Measurements from ENCODE around the gene ZBTB17.

Gene ZBTB17

DNA sequence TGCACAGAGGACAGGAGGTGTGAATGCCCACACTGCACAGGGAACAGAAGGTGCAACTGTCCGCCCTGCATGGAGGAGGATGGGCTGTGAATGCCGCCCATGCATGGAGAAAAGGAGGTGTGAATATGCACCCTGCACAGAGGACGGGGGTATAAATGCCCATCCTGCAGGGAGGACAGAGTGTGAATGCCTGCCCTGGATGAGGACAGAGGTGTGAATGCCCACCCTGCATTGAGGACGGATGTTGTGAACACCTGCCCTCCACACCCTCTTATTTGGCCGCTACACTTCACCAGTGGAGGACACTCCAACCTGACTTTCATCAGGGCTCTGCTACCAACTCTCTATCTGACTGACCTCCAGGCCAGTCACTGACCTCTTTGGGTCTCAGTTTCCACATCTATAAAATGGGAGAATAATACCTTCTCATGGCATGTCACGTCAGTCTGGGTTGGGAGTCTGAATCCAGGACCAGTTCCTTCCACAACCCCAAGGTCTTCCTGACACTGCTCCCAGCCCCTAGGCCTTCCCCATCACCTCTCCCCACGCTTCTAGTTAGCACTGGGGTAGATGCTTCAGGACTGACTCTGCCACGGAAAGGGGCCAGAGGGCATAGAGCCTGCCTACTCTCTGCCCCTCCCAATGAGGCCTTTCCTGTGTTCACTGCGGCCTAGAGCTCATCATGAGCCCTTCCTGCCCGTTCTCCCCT, 28.4 kb downstream of the ZBTB17 start:
- no peak for DNase-seq (ENCODE audit: low read depth in 2 of 2)

DNA sequence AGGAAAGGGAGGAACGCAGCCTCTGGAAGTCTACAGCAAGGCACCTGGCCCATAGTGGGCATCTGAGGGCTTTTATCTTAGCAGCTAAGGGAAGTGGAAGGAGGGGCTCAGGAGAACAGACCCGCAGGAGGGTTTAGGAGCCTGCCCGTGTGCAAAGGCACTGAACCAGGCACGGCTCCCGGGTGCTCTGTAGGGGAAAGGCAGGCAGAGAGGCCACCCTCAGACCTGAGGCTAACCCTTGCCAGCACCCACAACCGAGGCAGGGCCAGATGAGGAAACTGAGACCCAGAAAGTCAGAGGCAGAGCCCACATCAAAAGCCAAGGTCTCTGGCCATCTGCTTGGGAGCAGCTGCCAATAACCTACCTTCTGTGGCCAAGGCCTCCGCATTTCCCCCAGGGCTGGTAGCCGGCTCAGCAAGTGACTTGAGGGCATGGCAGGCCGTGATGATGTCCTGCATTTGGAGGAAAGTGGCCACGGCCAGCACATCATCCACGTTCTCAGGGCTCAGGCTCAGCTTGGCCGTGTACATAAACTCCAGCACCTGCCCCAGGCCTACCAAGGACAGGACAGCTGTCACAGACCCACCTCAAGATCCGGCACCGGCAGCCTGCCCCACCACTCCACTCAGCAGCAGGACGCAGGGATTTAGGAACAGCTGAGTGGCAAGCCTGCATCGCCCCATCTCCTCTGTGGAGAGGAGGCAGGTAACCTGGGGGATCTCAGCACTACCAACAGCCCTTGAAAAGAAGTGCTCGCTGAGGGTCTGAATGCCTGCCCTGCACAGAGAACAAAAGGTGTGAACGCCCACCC, 29.1 kb downstream of the ZBTB17 start:
- no peak for DNase-seq (ENCODE audit: low read depth in 2 of 2)

DNA sequence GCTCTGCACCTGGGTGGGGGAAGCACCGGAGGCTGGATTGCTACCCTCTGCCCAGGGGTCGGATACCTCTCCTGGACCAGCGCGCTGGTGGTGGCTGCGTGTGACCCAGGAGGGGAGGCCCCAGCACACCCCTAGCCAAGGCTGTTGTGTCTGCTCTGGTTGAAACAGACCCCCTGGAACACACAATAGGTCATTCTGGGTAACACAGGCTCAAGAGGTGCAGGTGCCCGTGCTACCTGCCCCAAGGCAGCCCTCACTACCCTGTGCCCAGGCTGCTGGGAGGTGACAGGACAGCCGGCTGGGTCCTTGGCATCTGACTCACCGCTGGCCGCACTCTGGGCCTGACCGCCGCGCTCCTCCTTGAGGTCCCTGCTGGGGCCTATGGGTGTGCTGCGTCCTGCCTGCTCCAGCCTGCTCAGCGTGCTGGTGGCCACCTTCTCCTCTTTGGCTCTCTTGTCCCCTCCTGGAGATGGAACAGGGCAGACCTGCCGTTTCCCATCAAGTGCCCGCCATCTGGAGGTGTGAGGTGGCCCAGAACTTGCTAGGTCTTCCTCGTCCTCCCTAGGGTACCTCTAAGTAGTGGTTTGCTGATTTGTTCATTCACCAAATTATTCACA, 30.0 kb downstream of the ZBTB17 start:
- no peak for DNase-seq (ENCODE audit: low read depth in 2 of 2)

DNA sequence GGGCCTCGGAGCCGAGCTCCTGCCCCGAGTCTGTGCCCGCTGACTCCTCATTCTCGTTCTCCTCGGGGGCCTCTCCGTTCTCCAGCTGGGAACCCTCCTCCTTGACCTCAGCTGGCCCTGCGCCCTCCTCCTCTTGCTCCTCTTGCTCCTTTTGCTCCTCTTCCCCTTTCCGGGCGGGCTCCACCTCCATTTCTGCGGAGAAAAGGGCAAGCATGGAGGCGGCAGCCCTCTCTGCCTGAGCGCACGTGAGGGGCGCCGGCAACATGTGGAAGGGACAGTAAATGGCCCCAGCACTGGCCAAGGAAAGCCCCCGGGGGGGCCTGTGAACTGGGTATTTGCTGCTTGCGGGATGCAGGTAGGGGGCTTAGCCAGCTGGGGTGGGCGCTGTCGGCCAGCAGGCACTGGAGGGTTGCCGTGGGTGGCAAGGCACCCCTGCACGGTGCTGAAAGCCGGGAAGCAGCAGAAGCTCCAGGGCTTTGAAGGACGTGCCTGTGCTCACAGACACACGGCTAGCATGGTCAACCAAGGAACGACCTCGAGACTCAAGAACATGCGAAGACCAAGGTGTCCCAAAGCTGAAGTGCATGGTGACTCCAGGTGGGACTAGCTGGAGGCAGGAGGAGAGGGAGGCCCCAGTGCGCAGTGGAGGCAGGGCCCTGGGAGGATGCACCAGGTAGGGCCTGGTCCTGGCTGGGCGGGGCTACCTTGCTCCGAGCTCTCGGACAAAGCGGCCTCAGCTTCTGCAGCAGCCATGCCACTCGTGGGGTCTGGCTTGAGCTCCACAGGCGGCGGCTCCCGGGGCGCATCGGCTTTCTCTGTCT, 30.7 kb downstream of the ZBTB17 start:
- DNase-seq (ENCODE audit: low read depth in 2 of 2): no peak

DNA sequence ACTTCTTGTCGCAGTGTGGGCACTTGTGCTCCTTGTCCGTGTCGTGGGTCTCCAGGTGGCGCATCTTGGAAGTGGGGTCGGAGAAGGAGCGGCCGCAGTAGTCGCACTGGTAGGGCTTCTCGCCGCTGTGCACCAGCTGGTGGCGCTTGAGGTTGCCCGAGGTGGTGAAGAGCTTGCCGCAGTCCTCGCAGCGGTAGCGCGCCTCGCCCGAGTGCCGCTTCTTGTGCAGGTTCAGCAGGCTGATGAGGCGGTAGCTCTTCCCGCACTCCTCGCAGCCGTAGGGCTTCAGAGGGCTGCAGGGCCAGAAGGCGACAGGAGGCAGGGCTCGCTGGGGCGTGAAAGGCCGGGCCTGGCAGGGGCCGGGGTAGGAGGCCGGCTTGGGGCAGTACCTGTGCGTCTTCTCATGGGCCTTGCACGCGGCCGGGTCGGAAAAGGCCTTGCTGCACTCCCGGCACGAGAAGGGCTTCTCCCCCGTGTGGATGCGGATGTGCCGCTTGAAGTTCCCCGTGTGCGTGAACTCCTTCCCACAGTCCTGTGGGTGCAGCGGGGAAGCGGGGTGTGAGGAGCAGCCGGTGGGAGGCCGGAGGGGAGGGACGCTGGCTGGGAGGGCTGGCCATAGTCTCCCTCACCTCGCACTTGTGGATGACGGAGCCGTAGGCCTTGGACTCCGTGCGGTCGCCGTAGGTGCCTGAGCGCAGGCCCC, 31.4 kb downstream of the ZBTB17 start:
- DNase-seq (ENCODE audit: low read depth in 2 of 2): no peak

DNA sequence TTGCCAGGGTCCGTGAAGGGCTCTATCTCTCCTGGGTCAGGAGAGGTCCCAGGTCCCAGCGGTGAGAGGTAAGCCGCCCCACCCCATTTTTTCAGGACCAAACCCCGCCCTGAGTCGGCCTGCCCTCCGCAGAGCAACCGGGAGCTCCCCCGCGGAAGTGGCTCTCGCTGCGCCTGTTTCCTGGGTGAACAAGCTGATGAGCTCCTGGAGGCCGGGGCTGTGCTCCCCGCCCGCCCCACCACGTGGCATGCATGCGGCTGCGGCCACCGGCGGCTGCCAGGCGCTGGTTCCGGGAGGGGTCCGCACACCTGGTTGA, 32.0 kb downstream of the ZBTB17 start:
- DNase-seq (ENCODE audit: low read depth in 2 of 2): no peak

DNA sequence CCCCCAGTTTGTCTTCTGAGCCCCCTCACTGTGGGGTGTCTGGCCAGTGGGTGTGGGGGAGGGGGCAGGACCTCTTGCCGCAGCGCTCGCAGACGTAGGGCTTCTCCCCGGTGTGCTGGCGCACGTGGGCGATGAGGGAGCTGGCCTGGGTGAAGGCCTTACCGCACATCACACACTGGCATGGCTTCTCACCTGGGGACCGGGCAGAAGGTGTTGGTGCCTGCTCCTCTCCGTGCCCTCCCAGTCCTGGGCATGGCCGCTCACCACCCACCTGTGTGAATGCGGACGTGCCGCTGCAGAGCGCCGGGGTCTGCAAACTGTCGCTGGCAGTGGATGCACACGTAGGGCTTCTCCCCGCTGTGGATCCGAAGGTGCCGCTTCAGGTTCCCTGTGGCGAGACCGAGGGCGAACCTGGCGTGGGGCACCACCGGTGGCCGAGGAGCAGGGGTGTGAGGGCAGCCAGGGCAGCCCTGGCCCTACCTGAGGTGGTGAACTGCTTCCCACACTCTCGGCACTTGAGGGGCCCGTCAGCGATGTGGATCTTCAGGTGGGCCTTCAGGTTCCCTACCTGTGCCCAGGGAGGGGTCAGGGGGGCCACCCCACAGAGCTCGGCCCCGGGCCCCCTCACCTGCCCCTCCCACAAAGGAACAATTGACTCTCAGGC, 32.4 kb downstream of the ZBTB17 start:
- no peak for DNase-seq (ENCODE audit: low read depth in 2 of 2)

DNA sequence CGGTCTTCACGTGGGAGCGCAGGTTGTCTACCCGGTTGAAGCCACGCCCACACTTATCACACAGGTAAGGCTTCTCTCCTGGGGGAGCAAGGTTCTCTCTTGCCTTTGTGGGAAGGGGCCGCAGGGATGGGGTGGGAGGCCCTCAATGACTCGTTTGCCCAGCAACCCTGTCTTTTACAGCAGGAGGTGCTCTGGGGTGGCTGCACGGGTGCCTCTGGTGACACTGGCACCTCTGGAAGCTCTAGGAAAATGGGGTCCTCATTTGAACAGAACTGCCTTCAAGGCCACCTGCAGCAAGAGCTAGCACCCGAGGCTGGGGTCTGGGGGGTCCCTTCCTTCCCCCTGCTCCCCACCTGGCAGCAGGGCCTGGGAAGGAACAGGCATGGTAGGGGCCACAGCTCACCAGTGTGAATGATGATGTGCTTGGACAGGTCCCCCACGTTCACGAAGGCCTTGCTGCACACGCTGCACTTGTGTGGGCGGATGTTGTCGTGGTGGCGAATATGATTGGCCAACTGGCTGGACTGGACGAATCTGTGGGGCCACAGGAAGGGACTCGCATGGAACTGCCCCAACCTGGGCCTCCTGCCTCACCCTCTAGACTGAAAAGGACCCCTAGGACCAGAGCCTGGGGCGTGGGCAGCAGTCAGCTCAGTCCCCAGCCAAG, 33.1 kb downstream of the ZBTB17 start:
- DNase-seq (ENCODE audit: low read depth in 2 of 2): no peak

DNA sequence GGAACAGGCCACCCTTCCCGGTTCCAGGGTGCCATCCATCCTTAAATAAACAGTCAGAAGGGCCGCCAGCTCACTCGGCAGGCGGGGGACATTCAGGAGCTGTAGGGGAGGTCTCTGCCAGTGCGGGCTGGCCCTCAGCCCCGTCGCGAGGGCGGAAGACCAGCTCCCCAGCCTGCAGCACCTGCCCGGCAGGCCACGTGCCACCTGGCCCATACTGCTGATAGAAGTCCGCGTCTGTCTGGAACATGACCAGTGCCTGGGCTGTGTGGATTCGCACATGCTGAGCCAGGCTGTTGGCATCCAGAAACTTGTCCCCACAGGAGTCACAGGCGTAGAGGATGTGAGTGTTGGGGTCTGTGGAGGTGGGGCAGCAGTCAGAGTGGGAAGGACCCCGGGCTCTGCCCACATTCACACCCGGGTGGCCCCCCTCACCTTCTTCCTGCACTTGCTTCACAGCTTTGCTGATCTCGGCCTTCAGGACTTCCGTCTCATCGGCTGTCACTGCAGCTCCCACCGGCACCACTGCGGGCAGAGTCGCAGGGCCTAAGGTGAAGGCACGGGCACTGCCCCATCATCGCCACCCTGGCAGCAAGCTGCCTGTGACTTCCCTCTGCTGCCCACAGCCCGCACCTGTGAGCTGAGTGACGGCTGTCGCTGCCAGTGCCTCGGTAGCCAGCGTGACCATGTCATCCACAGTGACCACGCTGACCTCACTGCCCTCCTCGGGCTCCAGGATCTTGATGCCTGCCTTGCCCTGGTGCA, 33.8 kb downstream of the ZBTB17 start:
- DNase-seq (ENCODE audit: low read depth in 2 of 2): no peak

DNA sequence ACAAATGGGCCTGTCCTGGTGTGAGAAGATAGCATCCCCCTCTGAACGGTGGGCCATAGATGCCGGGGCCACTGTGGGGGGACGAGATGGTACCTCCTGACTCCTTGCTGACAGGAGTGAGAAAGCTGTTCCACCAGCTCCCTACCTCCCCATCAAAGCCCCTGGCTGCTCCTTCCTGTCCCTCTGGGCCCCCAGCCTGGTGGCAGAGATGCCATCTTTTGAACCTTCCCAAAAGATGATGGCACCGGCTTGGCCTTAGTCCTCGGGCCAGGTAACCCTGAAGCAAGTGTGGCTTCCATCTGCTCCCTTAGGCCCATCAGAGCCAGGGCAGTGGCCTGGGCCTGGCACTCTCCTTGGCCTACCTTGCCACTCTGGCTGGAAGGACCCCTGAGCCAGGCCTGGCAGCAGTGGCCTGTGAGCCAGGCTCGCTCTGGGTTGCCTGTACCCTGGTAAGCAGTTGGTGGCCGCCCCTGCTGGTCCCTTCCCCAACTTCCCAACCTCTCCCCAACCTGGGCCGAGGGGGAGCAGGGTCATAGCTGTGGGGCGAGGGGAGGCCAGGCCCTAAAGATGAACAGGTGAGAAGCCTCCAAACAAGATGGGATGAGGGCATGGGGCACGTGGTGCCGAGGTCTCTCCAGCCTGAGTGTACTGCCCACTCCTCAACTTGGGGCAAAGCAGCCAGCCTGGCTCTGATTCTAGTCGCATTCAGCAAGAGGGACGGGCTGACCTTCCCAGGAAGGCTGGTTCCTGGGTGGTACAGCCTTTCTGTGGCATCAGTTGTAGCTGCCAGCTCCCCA, 34.7 kb downstream of the ZBTB17 start:
- no peak for DNase-seq (ENCODE audit: low read depth in 2 of 2)

DNA sequence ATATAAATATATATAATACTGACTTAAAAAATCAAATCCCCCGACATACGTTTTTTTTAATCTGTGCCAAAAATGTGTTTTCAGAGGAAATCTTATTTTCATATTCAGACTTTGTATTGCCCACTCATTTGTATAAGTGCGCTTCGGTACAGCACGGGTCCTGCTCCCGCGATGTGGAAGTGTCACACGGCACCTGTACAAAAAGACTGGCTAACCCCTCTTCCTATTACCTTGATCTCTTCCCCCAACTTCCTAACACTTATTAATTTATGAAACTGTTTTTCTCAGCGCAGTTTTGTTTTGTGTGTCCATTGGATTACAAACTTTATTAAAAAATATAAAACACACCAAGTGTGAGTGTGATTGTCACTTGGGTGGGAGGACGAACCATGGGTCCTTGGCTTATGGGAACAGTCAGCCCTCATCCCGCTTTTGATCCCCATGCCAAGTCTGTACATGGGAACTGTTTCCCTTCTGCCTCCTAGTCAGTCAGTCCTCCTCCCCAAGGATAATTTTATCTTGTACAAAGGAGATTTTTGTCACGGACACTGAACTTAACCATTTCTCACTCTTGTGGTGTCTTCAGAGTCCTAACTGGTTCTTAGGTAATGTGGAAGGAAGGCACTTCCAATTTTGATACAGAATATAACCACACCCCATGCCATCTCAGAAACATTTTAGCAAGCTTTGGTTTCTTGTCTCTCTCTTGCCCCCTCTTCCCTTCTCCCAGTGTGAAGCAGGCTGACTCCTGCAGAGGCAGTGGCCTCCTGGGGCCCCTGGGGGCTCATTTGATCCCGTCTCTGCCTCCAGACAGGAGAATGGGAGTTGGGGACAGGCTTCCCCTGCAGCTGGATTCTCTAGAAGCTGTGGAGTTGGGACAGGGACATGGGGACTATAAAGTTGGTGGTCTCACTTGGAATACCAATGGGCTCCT, 35.5 kb downstream of the ZBTB17 start:
- no peak for DNase-seq (ENCODE audit: low read depth in 2 of 2)

DNA sequence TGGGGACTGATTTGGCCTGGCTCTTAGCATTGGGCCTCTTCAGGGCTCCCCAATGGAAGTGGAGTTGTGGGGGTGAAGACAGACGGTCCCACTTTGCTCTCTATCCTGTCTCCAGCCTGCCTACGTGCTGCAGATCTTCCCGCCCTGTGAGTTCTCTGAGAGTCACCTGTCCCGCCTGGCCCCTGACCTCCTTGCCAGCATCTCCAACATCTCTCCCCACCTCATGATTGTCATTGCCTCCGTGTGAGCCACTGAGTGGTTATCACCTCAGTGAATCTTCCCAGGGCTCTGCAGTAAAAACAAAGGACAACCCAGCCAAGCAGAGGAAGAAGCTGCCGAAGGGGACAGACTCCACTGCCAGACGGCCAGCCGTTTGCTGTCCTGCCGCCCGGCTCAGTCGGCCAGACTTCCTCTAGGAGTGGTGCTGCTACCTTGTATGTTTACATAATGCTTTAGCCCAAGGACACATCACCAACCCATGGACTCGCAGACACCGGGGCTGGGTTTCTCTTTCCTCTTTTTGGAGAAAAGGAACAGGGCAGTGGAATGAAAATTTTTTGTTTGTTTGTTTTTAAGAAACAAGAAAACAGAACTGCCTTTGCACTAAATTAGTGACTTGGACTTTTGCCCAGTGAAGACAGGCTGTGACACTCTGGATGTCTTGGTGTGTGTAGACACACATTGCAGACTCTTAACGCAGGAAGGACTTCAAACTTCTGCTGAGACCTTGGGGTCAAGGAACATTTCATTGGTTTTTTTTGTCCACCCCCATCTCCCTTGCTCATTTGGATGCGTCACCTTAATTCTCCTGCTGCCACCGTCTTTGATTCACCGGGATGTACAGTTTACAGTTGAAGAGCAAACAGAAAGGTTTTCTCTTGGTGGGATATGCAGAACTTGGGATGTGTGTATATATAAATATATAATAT, 36.5 kb downstream of the ZBTB17 start:
- DNase-seq (ENCODE audit: low read depth in 2 of 2): no peak

DNA sequence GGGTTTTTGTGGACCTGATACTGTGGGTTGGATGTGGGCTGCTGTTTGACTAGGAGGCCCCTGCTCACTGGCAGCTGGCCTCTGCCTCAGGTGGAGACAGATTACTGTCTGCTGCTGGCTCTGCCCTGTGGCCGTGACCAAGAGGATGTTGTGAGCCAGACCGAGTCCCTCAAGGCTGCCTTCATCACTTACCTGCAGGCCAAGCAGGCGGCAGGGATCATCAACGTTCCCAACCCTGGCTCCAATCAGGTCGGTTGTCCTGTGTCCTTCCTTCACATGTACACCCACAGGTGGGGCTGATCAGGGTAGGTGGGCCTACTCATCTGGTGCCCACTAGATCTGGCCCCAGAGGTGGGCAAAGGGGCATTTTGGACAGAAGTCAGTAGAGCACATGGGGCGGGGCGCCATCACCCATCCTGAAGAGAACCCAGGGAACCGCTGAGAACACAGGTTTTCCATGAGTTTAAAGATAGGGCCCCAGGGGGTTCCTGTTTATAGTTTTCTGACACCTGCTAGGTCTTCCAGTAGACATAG, 37.2 kb downstream of the ZBTB17 start:
- DNase-seq (ENCODE audit: low read depth in 2 of 2): no peak

DNA sequence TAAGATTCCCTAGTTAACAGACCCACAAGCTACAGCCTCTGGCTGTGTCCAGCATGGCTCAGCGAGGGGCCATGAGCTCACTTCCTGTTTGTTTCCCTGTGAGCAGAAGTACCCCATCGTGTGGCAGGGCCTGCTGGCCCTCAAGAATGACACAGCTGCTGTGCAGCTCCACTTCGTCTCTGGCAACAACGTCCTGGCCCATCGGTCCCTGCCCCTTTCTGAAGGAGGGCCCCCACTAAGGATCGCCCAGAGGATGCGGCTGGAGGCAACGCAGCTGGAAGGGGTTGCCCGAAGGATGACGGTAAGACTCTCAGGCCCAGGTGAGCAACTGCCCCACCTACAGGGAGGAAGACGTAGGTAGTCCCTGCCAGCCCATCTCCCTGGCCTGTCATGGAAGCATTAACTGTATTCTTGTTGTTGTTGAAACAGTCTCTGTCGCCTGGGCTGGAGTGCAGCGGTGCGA, 38.2 kb downstream of the ZBTB17 start:
- no peak for DNase-seq (ENCODE audit: low read depth in 2 of 2)

DNA sequence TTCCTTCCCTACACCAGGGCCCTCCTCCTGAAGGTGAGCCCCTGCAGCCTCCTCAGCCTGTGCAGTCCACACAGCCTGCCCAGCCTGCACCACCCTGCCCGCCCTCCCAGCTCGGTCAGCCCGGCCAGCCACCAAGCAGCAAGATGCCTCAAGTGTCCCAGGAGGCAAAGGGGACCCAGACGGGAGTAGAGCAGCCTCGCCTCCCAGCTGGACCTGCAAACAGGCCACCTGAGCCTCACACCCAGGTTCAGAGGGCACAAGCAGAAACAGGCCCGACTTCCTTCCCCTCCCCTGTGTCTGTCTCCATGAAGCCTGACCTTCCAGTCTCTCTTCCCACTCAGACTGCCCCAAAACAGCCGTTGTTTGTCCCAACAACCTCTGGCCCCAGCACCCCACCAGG, 38.8 kb downstream of the ZBTB17 start:
- DNase-seq (ENCODE audit: low read depth in 2 of 2): no peak

DNA sequence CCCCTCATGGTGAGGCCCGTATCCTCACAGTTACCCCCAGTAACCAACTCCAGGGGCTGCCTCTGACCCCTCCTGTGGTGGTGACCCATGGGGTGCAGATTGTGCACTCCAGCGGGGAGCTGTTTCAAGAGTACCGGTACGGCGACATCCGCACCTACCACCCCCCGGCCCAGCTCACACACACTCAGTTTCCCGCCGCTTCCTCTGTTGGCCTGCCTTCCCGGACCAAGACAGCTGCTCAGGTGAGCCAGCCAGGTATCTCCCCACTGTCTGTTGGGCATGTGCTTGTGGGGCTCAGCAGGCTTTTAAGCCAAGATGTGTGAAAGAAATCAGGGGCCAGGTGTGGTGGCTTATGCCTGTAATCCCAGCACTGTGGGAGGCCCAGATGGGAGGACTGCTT, 39.9 kb downstream of the ZBTB17 start:
- DNase-seq (ENCODE audit: low read depth in 2 of 2): no peak
